Endothelial cell of umbilical vein (primary cell): ENCODE data around the gene PKNOX2. TPM values are rescaled to one million over a fixed set of nuclear protein-coding genes. Genes with fewer than 3 reads are reported as not detected.

Source experiments
- BruUV-seq: library from RNA; stranded (reverse); fragments of 400-500 nt; replicated peaks from 2 replicates; lab custom pipeline; 2021; lab: Mats Ljungman, UMichigan
- CTCF ChIA-PET: fragments of 300-600, 350-600 bp; sonication (Branson Sonifier 250); formaldehyde crosslinking; loops from one replicate; lab custom pipeline; 2021; ENCODE audit warnings: antibody characterized with exemption, inconsistent platforms; lab: Charles Lee
- POLR2A ChIA-PET: fragments of 300-600, 350-600 bp; sonication (Branson Sonifier 250); formaldehyde crosslinking; loops from one replicate; lab custom pipeline; 2021; ENCODE audit warnings: antibody characterized with exemption, inconsistent platforms; lab: Charles Lee
- DNase-seq: peaks from one replicate; pipeline ENCODE4 v3.0.0-alpha.2; 2011; ENCODE audit warnings: low read depth, low spot score
- FAIRE-seq: peaks from 2 replicates; lab custom pipeline; 2011; peaks lifted over from hg19 to GRCh38; lab: Jason Lieb, UNC
- H2AFZ ChIP-seq: 2 replicates; pipeline ENCODE4 v1.6.0; 2012; ENCODE audit warnings: low read depth, low read length, control low read depth, inconsistent platforms
- H3K27ac ChIP-seq: 2 replicates; pipeline ENCODE4 v1.5.1; 2011; ENCODE audit warnings: low read depth, mild to moderate bottlenecking, control low read depth, low read length, moderate library complexity; ENCODE audit not compliant: insufficient read depth
- H3K27me3 ChIP-seq, 2 experiments: 2 replicates each; pipeline versions ENCODE4 v1.6.0 to v1.6.1; 2011; ENCODE audit warnings: low read length in 2 of 2, mixed read lengths in 1 of 2; ENCODE audit not compliant: control insufficient read depth in 2 of 2, insufficient read depth in 2 of 2
- H3K36me3 ChIP-seq, 2 experiments: 2 replicates in 1 of 2; 3 replicates in 1 of 2; pipeline ENCODE4 v1.5.1; 2011; ENCODE audit warnings: low read length in 2 of 2, mild to moderate bottlenecking in 1 of 2, moderate library complexity in 1 of 2; ENCODE audit not compliant: control insufficient read depth in 2 of 2, insufficient read depth in 2 of 2; ENCODE audit errors: extremely low read depth in 1 of 2
- H3K4me1 ChIP-seq: 3 replicates; pipeline ENCODE4 v1.5.1; 2011; ENCODE audit warnings: mild to moderate bottlenecking, low read length; ENCODE audit not compliant: control insufficient read depth, insufficient read depth; ENCODE audit errors: extremely low read depth
- H3K4me2 ChIP-seq: 2 replicates; pipeline ENCODE4 v1.6.1; 2011; ENCODE audit warnings: low read length, control low read depth, mixed read lengths; ENCODE audit not compliant: insufficient read depth
- H3K4me3 ChIP-seq, 3 experiments: fragments of 200-600 bp in 1 of 3; sonication (generic), shearing (Covaris generic) in 1 of 3; replicated peaks in 1 of 3; 2 replicates each; pipeline ENCODE4 v1.5.1; 2011 to 2016; ENCODE audit warnings: control low read depth in 3 of 3, low read length in 3 of 3, mild to moderate bottlenecking in 2 of 3, inconsistent platforms in 1 of 3, low read depth in 1 of 3, moderate library complexity in 1 of 3; ENCODE audit not compliant: insufficient read depth in 1 of 3
- H3K79me2 ChIP-seq: 2 replicates; pipeline ENCODE4 v1.6.0; 2012; ENCODE audit warnings: low read length, inconsistent platforms; ENCODE audit not compliant: control insufficient read depth, insufficient read depth
- H3K9ac ChIP-seq: replicated peaks from 2 replicates; pipeline ENCODE3; 2011; ENCODE audit warnings: low read length, control low read depth; ENCODE audit not compliant: insufficient read depth; ENCODE audit errors: extremely low read depth
- H3K9me1 ChIP-seq: replicated peaks from 3 replicates; pipeline ENCODE4 v1.6.0; 2011; ENCODE audit warnings: mild to moderate bottlenecking, low read length; ENCODE audit not compliant: control insufficient read depth, insufficient read depth; ENCODE audit errors: extremely low read depth
- H3K9me3 ChIP-seq: replicated peaks from 2 replicates; pipeline ENCODE4 v1.5.1; 2012; ENCODE audit warnings: low read length, inconsistent platforms; ENCODE audit not compliant: control insufficient read depth, insufficient read depth
- H4K20me1 ChIP-seq: replicated peaks from 2 replicates; pipeline ENCODE3; 2011; ENCODE audit warnings: mild to moderate bottlenecking, low read length; ENCODE audit not compliant: control insufficient read depth, insufficient read depth; ENCODE audit errors: extremely low read depth
- CTCF ChIP-seq, 2 donors: IDR thresholded peaks; 1 replicate in 1 of 2; 2 replicates in 1 of 2; pipeline ENCODE4 v1.5.1; 2011; ENCODE audit warnings: low read length in 2 of 2, mild to moderate bottlenecking in 2 of 2, moderate library complexity in 2 of 2, control low read depth in 1 of 2, inconsistent platforms in 1 of 2, low read depth in 1 of 2; ENCODE audit not compliant: insufficient read depth in 1 of 2; ENCODE audit errors: extremely low read depth in 1 of 2
- GATA2 ChIP-seq: IDR thresholded peaks from 2 replicates; pipeline ENCODE4 v1.7.0; 2011; ENCODE audit warnings: low read depth, mild to moderate bottlenecking, moderate library complexity, mixed read lengths, low read length; ENCODE audit not compliant: insufficient read length, insufficient read depth
- JUN ChIP-seq: IDR thresholded peaks from 2 replicates; pipeline ENCODE4 v1.6.1; 2011; ENCODE audit warnings: borderline replicate concordance, low read depth; ENCODE audit not compliant: insufficient read length, insufficient read depth
- POLR2A ChIP-seq: IDR thresholded peaks from 2 replicates; pipeline ENCODE4 v1.6.1; 2012; ENCODE audit warnings: low read depth, mild to moderate bottlenecking, control low read depth, low read length
- POLR2AphosphoS5 ChIP-seq: IDR thresholded peaks from 2 replicates; pipeline ENCODE4 v1.6.1; 2012; ENCODE audit warnings: low read depth, mild to moderate bottlenecking, control low read depth, low read length, moderate library complexity; ENCODE audit not compliant: insufficient read depth
- dilution Hi-C: fragments of 300-500 bp; cut with MboI; formaldehyde crosslinking; loops from one replicate; pipeline ENCODE4 v1.15.0; 2019; ENCODE audit warnings: low sequenced_read_pairs; ENCODE audit not compliant: extremely low pct_ligation_motif_present
- intact Hi-C: fragments of 100-400 bp; cut with micrococcal nuclease; formaldehyde crosslinking; loops from one replicate; pipeline ENCODE4 v1.10.0; 2022
- polyA plus RNA-seq, 4 experiments: library from polyadenylated mRNA; depleted of rRNA in 3 of 4; stranded (reverse) in 3 of 4; unstranded in 1 of 4; fragments of >200 nt; gene quantifications; 2 replicates each; pipeline versions ENCODE4 v1.2.1 to v1.2.3, GENCODE V29; 2011 to 2012; ENCODE audit warnings: missing spikeins in 1 of 4
- total RNA-seq: library from RNA; stranded (reverse); gene quantifications from 2 replicates; pipeline ENCODE4 v1.2.3, GENCODE V29; 2021
- TF ChIP-seq, protein P1 (sequence below): IDR thresholded peaks from 2 replicates; pipeline ENCODE4 v1.6.1; 2011; ENCODE audit not compliant: insufficient read depth, insufficient read length

PKNOX2 gene
- total and polyA plus RNA-seq, 2 donors (not counting 3 experiments of a cell fraction or from before 2014, with no cell fraction given), result 0.11 to 0.91 TPM

GRCh38 chr11:125192183-125192582 is 27.6 kb downstream of the PKNOX2 start:
- dilution Hi-C loops, result no loop called here

More at GRCh38 chr11:125192183-125192582, 27.6 kb downstream of the PKNOX2 start:
- no peaks in the 10 kb centered on the region for H3K79me2 ChIP-seq
- intact Hi-C loops, result no loop called here
- FAIRE-seq (peak; percentile 72), DNase-seq (peak; percentile 87)
- no peak overlapping the region for H3K27ac ChIP-seq
- ChIA-PET POLR2A (interaction anchor here (1.3 kb wide), 1 partner anchor 85 kb away, joined by 4 read pairs; no protein-coding TSS in a partner anchor), CTCF (interaction anchor here (0.8 to 3.3 kb wide), 13 partner anchors 9 to 155 kb away, joined by 3 to 20 read pairs (median 4); partner anchors contain the start of gene PKNOX2)
- BruUV-seq, result no TSS peak
- H4K20me1 ChIP-seq, result no peaks in the 10 kb centered on the region
- H3K4me1 ChIP-seq, result peaks cover 8% of the 10 kb centered on the region
- TF ChIP-seq GATA2 (peak; percentile 28), POLR2AphosphoS5 (peak; percentile 62), POLR2A (peak; percentile 40), CTCF (IDR thresholded peaks at IDR 0.05; ENCODE audit: extremely low read depth in 1 of 2, insufficient read depth in 1 of 2, low read depth in 1 of 2, low read length in 2 of 2) (peak in 1 of 2 donors; percentile 32), JUN (no peak)
- TF ChIP-seq, protein P1, sequence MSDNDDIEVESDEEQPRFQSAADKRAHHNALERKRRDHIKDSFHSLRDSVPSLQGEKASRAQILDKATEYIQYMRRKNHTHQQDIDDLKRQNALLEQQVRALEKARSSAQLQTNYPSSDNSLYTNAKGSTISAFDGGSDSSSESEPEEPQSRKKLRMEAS, result no peak
- no peaks in the 10 kb centered on the region for H3K9me3 ChIP-seq
- H3K9ac ChIP-seq, result no peak overlapping the region
- no peaks in the 10 kb centered on the region for H3K9me1 ChIP-seq
- H3K4me2 ChIP-seq, result no peak overlapping the region
- peaks cover 4 to 8% of the 10 kb centered on the region in 2 experiments for H3K27me3 ChIP-seq
- no peak overlapping the region for H3K4me3 ChIP-seq
- H3K36me3 ChIP-seq, result no peaks in the 10 kb centered on the region
- H2AFZ ChIP-seq, result no peak overlapping the region
